ENCODE results near the gene LGALS7.

LGALS7 gene

GRCh38 chr19:38727868-38728660 lies 45.3 kb downstream of the LGALS7 start:
- no peak for DNase-seq (ENCODE audit: low read depth)
- TF ChIP-seq, protein P1, sequence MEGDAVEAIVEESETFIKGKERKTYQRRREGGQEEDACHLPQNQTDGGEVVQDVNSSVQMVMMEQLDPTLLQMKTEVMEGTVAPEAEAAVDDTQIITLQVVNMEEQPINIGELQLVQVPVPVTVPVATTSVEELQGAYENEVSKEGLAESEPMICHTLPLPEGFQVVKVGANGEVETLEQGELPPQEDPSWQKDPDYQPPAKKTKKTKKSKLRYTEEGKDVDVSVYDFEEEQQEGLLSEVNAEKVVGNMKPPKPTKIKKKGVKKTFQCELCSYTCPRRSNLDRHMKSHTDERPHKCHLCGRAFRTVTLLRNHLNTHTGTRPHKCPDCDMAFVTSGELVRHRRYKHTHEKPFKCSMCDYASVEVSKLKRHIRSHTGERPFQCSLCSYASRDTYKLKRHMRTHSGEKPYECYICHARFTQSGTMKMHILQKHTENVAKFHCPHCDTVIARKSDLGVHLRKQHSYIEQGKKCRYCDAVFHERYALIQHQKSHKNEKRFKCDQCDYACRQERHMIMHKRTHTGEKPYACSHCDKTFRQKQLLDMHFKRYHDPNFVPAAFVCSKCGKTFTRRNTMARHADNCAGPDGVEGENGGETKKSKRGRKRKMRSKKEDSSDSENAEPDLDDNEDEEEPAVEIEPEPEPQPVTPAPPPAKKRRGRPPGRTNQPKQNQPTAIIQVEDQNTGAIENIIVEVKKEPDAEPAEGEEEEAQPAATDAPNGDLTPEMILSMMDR (IDR thresholded peaks at IDR 0.05; ENCODE audit: control insufficient read depth, insufficient read depth, low read depth, low read length, missing control alignments): no peak
- H3K4me3 ChIP-seq (ENCODE audit: control insufficient read depth, low read depth, low read length): no peak overlapping the region

DNA sequence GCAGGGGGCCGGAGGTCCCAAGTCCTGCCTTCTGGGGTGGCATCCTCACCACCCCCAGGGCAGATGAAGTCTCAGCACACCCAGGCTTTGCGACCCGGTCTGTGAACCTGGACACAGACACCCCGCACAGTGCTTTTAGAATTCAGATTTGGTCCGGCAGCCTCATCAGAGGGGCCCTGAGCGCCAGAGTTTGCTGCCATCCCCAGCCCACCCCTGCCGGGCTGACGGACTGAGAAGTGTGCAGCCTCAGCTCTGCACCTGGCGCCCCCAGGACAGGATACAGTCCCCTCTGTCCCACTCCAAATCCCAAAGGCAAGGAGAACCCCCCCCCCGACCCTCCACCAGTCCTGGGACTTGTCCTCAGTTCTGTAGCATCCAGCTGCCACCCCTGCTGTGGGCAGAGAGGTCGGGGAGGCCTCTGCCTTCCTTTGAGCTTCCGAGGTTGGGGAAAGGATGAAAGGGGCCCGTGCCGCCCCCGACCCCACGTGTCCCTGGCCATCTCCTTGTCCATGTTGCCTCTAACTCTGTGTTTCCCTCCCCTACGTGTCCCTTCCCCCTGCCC lies 45.9 kb downstream of the LGALS7 start:
- no peak for DNase-seq (ENCODE audit: low read depth)
- TF ChIP-seq, protein P1 (IDR thresholded peaks at IDR 0.05; ENCODE audit: control insufficient read depth, insufficient read depth, low read depth, low read length, missing control alignments): no peak

GRCh38 chr19:38726761-38727301 lies 46.5 kb downstream of the LGALS7 start:
- no peak overlapping the region for H3K4me3 ChIP-seq (ENCODE audit: control insufficient read depth, low read depth, low read length)
- TF ChIP-seq, protein P1 (IDR thresholded peaks at IDR 0.05; ENCODE audit: control insufficient read depth, insufficient read depth, low read depth, low read length, missing control alignments): no peak
- no peak for DNase-seq (ENCODE audit: low read depth)

More for the DNA sequence above, 45.9 kb downstream of the LGALS7 start:
- no peak overlapping the region for H3K4me3 ChIP-seq (ENCODE audit: control insufficient read depth, low read depth, low read length)

DNA sequence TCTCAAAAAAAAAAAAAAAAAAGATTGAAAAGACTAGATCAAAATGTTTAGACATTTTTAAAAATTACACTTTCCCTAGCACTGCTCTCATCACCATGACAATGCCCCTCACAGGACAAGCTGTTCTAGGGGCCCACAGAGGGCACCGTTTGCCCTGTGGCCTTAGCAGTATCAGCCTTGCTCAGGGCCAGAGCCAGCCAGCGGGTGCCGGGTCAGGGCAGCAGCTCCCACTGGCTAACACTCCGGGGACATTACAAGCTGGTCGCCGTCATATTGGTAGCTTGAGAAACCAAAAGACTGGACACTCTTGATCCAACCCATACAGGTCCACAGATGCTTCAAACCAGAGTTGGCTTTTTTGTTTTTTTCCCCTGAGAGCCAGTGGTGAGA lies 47.0 kb downstream of the LGALS7 start:
- TF ChIP-seq, protein P1 (IDR thresholded peaks at IDR 0.05; ENCODE audit: control insufficient read depth, insufficient read depth, low read depth, low read length, missing control alignments): no peak
- H3K4me3 ChIP-seq (ENCODE audit: control insufficient read depth, low read depth, low read length): no peak overlapping the region
- DNase-seq (ENCODE audit: low read depth): no peak

- no peak for DNase-seq (ENCODE audit: low read depth)
- TF ChIP-seq, protein P1 (IDR thresholded peaks at IDR 0.05; ENCODE audit: control insufficient read depth, insufficient read depth, low read depth, low read length, missing control alignments): no peak
- H3K4me3 ChIP-seq (ENCODE audit: control insufficient read depth, low read depth, low read length): no peak overlapping the region
Measured at GRCh38 chr19:38725469-38726283, 47.6 kb downstream of the LGALS7 start.
